Activated CD8-positive, alpha-beta T cell treated with anti-CD3 and anti-CD28 coated beads for 36 hours (primary cell): Measurements from ENCODE around the gene AP1M2. TPM values are rescaled to one million over a fixed set of nuclear protein-coding genes. Genes with fewer than 3 reads are reported as not detected.

ENCODE experiments used
- ATAC-seq: fragments of 200-7000 bp; cut with Tn5 transposase; one replicate; pipeline ENCODE4 v1.10.0; 2021; ENCODE audit warnings: mild to moderate bottlenecking, moderate library complexity
- CTCF ChIA-PET: fragments of 350-600 bp; sonication (Branson Sonifier 250); formaldehyde crosslinking; loops from one replicate; lab custom pipeline; 2021; ENCODE audit warnings: antibody characterized with exemption; lab: Charles Lee
- POLR2A ChIA-PET: fragments of 350-600 bp; sonication (Branson Sonifier 250); formaldehyde crosslinking; loops from one replicate; lab custom pipeline; 2021; ENCODE audit warnings: antibody characterized with exemption; lab: Charles Lee
- DNase-seq: peaks from one replicate; pipeline ENCODE4 v3.0.0-alpha.2; 2020
- H3K27ac Mint-ChIP-seq: one replicate; pipeline ENCODE4 v1.8.0; 2021; ENCODE audit warnings: mild to moderate bottlenecking, mixed read lengths
- H3K27me3 Mint-ChIP-seq: one replicate; pipeline ENCODE4 v1.8.0; 2021; ENCODE audit warnings: mixed read lengths
- H3K36me3 Mint-ChIP-seq: one replicate; pipeline ENCODE4 v1.8.0; 2021; ENCODE audit warnings: low read depth, mixed read lengths
- H3K4me1 Mint-ChIP-seq: one replicate; pipeline ENCODE4 v1.8.0; 2021; ENCODE audit warnings: low read depth, mixed read lengths
- H3K4me3 Mint-ChIP-seq: one replicate; pipeline ENCODE4 v1.8.0; 2021; ENCODE audit warnings: mild to moderate bottlenecking, moderate library complexity, mixed read lengths
- H3K9me3 Mint-ChIP-seq: one replicate; pipeline ENCODE4 v1.8.0; 2021; ENCODE audit warnings: mixed read lengths
- CTCF ChIP-seq: fragments of 200-600 bp; IDR thresholded peaks from one replicate; pipeline ENCODE4 v1.8.0; 2022; ENCODE audit warnings: antibody characterized with exemption, mild to moderate bottlenecking
- intact Hi-C: fragments of 100-400 bp; cut with micrococcal nuclease; formaldehyde crosslinking; loops from one replicate; pipeline ENCODE4 v1.10.0; 2022
- microRNA-seq: library from miRNA; unstranded; fragments of <30 nt; microRNA quantifications from one replicate; pipeline ENCODE4 v1.2.0, GENCODE V29; 2022; ENCODE audit warnings: borderline microRNAs expressed, borderline replicate concordance
- total RNA-seq, 2 experiments: library from RNA; stranded (reverse); gene quantifications; one replicate each; pipeline ENCODE4 v1.2.3, GENCODE V29; 2021

The AP1M2 gene
- total RNA-seq, 2 experiments from 2014 or later, result not detected

DNA sequence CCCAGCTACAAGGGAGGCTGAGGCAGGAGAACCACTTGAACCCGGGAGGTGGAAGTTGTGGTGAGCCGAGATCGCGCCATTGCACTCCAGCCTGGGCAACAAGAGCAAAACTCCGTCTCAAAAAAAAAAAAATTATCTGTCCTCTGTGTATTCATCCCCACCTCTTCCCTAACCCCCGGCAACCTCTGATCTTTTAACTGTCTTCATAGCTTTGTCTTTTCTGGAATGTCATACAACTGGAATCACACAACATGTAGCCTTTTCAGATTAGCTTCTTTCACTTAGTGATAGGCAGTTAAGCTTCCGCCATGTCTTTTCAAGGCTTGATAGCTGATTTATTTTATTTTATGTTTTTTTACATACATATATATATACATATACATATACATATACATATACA lies 61.5 kb downstream of the AP1M2 start:
- no peak overlapping the region for H3K27ac Mint-ChIP-seq
- H3K9me3 Mint-ChIP-seq, result no peaks in the 10 kb centered on the region
- no peak overlapping the region for H3K4me3 Mint-ChIP-seq
- CTCF ChIA-PET, result interaction anchor here (1.0 to 3.0 kb wide), 2 partner anchors 14 to 56 kb away, joined by 4 to 7 read pairs; no protein-coding TSS in a partner anchor
- ATAC-seq, result no peak
- TF ChIP-seq CTCF, result no peak
- intact Hi-C loops, result no loop called here
- DNase-seq, result no peak
- no peaks in the 10 kb centered on the region for H3K27me3 Mint-ChIP-seq
- POLR2A ChIA-PET, result interaction anchor here (1.0 kb wide), 1 partner anchor 9 kb away, joined by 5 read pairs; no protein-coding TSS in a partner anchor
- no peaks in the 10 kb centered on the region for H3K4me1 Mint-ChIP-seq
- H3K36me3 Mint-ChIP-seq, result no peaks in the 10 kb centered on the region

DNA sequence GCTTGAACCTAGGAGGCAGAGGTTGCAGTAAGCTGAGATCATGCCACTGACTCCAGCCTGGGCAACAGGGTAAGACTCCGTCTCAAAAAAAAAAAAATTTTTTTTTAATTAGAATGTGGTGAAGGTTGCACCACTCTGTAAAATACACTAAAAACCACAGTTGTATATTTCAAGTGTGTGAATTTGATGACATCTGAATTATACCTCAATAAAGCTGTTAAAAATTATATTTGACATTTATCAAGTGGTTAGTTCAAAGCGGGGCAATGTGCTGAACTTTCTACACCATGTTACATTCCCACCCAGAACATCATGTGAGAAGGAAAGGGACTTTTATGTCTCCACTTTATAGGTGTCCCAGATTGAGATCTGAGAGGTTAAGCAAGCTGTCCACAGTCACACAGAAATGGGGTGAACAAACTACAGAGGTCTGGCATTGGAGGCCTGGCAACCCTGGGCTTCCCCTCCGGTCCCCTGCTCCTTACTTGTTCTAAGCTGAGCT lies 63.9 kb downstream of the AP1M2 start:
- ATAC-seq, result peak; percentile 20
- peaks cover 14% of the 10 kb centered on the region for H3K4me1 Mint-ChIP-seq
- TF ChIP-seq CTCF, result no peak
- POLR2A ChIA-PET, result interaction anchor here (1.4 kb wide), 1 partner anchor 29 kb away, joined by 5 read pairs; no protein-coding TSS in a partner anchor
- no peak for DNase-seq
- no peak overlapping the region for H3K27ac Mint-ChIP-seq
- intact Hi-C loops, result no loop called here
- CTCF ChIA-PET, result interaction anchor here (1.0 to 3.0 kb wide), 4 partner anchors 11 to 194 kb away, joined by 3 to 7 read pairs (median 3); no protein-coding TSS in a partner anchor
- H3K27me3 Mint-ChIP-seq, result peaks cover 17% of the 10 kb centered on the region
- H3K36me3 Mint-ChIP-seq, result no peaks in the 10 kb centered on the region
- H3K4me3 Mint-ChIP-seq, result no peak overlapping the region
- no peaks in the 10 kb centered on the region for H3K9me3 Mint-ChIP-seq

Small RNAs within 50 kb of the gene (microRNA-seq; reads per million reads assigned to microRNA genes)
- gene MIR1238, result not detected

Other genes with a start within 250 kb of the AP1M2 start
- 100 to 1,000 TPM; 106 to 107 TPM for gene ICAM3, start 247.7 kb downstream of the AP1M2 start, total RNA-seq
- 100 to 1,000 TPM; 143 TPM for gene TYK2, start 206.7 kb downstream of the AP1M2 start, total RNA-seq
- gene CDC37, start 183.8 kb downstream of the AP1M2 start, total RNA-seq, result 100 to 1,000 TPM; 236 to 238 TPM
- 10 to 100 TPM; 24.6 to 25.5 TPM for gene PDE4A, start 166.8 kb downstream of the AP1M2 start, total RNA-seq
- 10 to 100 TPM; 44.7 to 55.0 TPM for gene KEAP1, start 84.0 kb downstream of the AP1M2 start, total RNA-seq
- gene S1PR5, start 69.9 kb downstream of the AP1M2 start, total RNA-seq, result 1 to 10 TPM in 1 of 2 experiments, under 1 TPM in 1; 0.81 to 1.1 TPM
- gene ATG4D, start 43.4 kb downstream of the AP1M2 start, total RNA-seq, result 10 to 100 TPM; 21.7 to 22.5 TPM
- 10 to 100 TPM; 50.0 to 58.3 TPM for gene KRI1, start 21.3 kb downstream of the AP1M2 start, total RNA-seq
- gene CDKN2D, start 18.3 kb downstream of the AP1M2 start, total RNA-seq, result 10 to 100 TPM; 62.1 to 67.1 TPM
- gene SLC44A2, start 38.2 kb upstream of the AP1M2 start, total RNA-seq, result 10 to 100 TPM; 66.0 to 71.4 TPM
- 100 to 1,000 TPM; 435 to 450 TPM for gene ILF3, start 67.0 kb upstream of the AP1M2 start, total RNA-seq
- gene QTRT1, start 114.1 kb upstream of the AP1M2 start, total RNA-seq, result 10 to 100 TPM; 56.8 to 61.8 TPM
- 100 to 1,000 TPM; 151 to 153 TPM for gene DNM2, start 130.8 kb upstream of the AP1M2 start, total RNA-seq
- gene TMED1, start 248.9 kb upstream of the AP1M2 start, total RNA-seq, result 10 to 100 TPM; 12.9 to 15.0 TPM